ENCODE results near the gene RALBP1.

Gene RALBP1

GRCh38 chr18:9513971-9514512 is 38.7 kb downstream of the RALBP1 start:
- DNase-seq, result no peak

- no peak for DNase-seq
These were observed 41.2 kb downstream of the RALBP1 start for GRCh38 chr18:9516437-9517064.

GRCh38 chr18:9517869-9518268 is 42.6 kb downstream of the RALBP1 start:
- no peak for DNase-seq

GRCh38 chr18:9519399-9519798 is 44.1 kb downstream of the RALBP1 start:
- no peak for DNase-seq

- DNase-seq, result no peak
These were observed 45.4 kb downstream of the RALBP1 start for GRCh38 chr18:9520666-9521065.

- no peak for DNase-seq
These were observed 46.5 kb downstream of the RALBP1 start for GRCh38 chr18:9521770-9522169.

GRCh38 chr18:9522952-9523351 is 47.6 kb downstream of the RALBP1 start:
- no peak for DNase-seq

- DNase-seq, result no peak
These were observed 51.1 kb downstream of the RALBP1 start for GRCh38 chr18:9526458-9526857.

GRCh38 chr18:9530226-9531009 is 55.1 kb downstream of the RALBP1 start:
- no peak for DNase-seq

- no peak for DNase-seq
These were observed 56.6 kb downstream of the RALBP1 start for GRCh38 chr18:9531791-9532410.

- no peak for DNase-seq
These were observed 59.5 kb downstream of the RALBP1 start for GRCh38 chr18:9534844-9535243.

GRCh38 chr18:9535430-9535991 is 60.2 kb downstream of the RALBP1 start:
- no peak for DNase-seq

- no peak for DNase-seq
These were observed 61.2 kb downstream of the RALBP1 start for GRCh38 chr18:9536354-9537152.

- no peak for DNase-seq
These were observed 62.4 kb downstream of the RALBP1 start for GRCh38 chr18:9537677-9538076.

- no peak for DNase-seq
These were observed 64.0 kb downstream of the RALBP1 start for GRCh38 chr18:9539283-9539682.

GRCh38 chr18:9539938-9540337 is 64.6 kb downstream of the RALBP1 start:
- no peak for DNase-seq

- no peak for DNase-seq
These were observed 67.6 kb downstream of the RALBP1 start for GRCh38 chr18:9542924-9543323.

GRCh38 chr18:9545029-9545428 is 69.7 kb downstream of the RALBP1 start:
- DNase-seq, result no peak

GRCh38 chr18:9546468-9546867 is 71.2 kb downstream of the RALBP1 start:
- DNase-seq, result no peak

- DNase-seq, result no peak
These were observed 72.5 kb downstream of the RALBP1 start for GRCh38 chr18:9547782-9548181.

GRCh38 chr18:9549405-9549804 is 74.1 kb downstream of the RALBP1 start:
- no peak for DNase-seq

- DNase-seq, result no peak
These were observed 75.1 kb downstream of the RALBP1 start for GRCh38 chr18:9550429-9550828.

GRCh38 chr18:9552191-9552590 is 76.9 kb downstream of the RALBP1 start:
- no peak for DNase-seq

Measured in activated gamma-delta T cell treated with Interleukin-2 at 50 U/mL for 16 hours (primary cell).